Neural cell (in vitro differentiated cells): ENCODE measurements around the gene PRKAR1B. TPM values are rescaled to one million over a fixed set of nuclear protein-coding genes. Genes with fewer than 3 reads are reported as not detected.

Experiments
- H2AFZ ChIP-seq: fragments of 200-600, 300-800 bp; sonication (generic), shearing (Covaris generic); 2 replicates; pipeline ENCODE4 v1.6.0; 2014; ENCODE audit warnings: low read depth, mild to moderate bottlenecking, antibody characterized with exemption, low read length, moderate library complexity
- H3F3A ChIP-seq: fragments of 200-600 bp; shearing (Covaris generic); 2 replicates; pipeline ENCODE4 v1.6.1; 2016; ENCODE audit warnings: mild to moderate bottlenecking, moderate library complexity, mixed read lengths, antibody characterized with exemption, low read length; ENCODE audit not compliant: insufficient read depth, poor library complexity, severe bottlenecking
- H3K27ac ChIP-seq: fragments of 200-600, 300-800 bp; sonication (generic), shearing (Covaris generic); 2 replicates; pipeline ENCODE4 v1.5.1; 2014; ENCODE audit warnings: mild to moderate bottlenecking, low read length, moderate library complexity
- H3K27me3 ChIP-seq: fragments of 300-800, 200-600 bp; sonication (generic), shearing (Covaris generic); 2 replicates; pipeline ENCODE4 v1.6.0; 2014; ENCODE audit warnings: mild to moderate bottlenecking, low read depth, low read length, moderate library complexity; ENCODE audit not compliant: insufficient read depth
- H3K36me3 ChIP-seq: fragments of 300-800, 200-600 bp; sonication (generic), shearing (Covaris generic); 2 replicates; pipeline ENCODE4 v1.5.1; 2014; ENCODE audit warnings: mild to moderate bottlenecking, antibody characterized with exemption, low read length, moderate library complexity; ENCODE audit not compliant: insufficient read depth
- H3K4me2 ChIP-seq: fragments of 300-800, 200-600 bp; sonication (generic), shearing (Covaris generic); 2 replicates; pipeline ENCODE4 v1.6.0; 2014; ENCODE audit warnings: mild to moderate bottlenecking, low read length
- H3K4me3 ChIP-seq: fragments of 300-800, 200-600 bp; sonication (generic), shearing (Covaris generic); 2 replicates; pipeline ENCODE4 v1.5.1; 2014; ENCODE audit warnings: mild to moderate bottlenecking, low read length, moderate library complexity
- H3K79me2 ChIP-seq: fragments of 200-600 bp; shearing (Covaris generic); replicated peaks from 2 replicates; pipeline ENCODE4 v1.6.0; 2014; ENCODE audit warnings: mild to moderate bottlenecking, low read length, moderate library complexity; ENCODE audit not compliant: insufficient read depth
- H3K9ac ChIP-seq: fragments of 300-800, 200-600 bp; sonication (generic), shearing (Covaris generic); 2 replicates; pipeline ENCODE4 v1.6.1; 2016; ENCODE audit warnings: mild to moderate bottlenecking, low read length, mixed read lengths
- H3K9me2 ChIP-seq: fragments of 200-600 bp; shearing (Covaris generic); 2 replicates; pipeline ENCODE4 v1.6.1; 2016; ENCODE audit warnings: mild to moderate bottlenecking, low read length, mixed read lengths; ENCODE audit not compliant: insufficient read depth
- H3K9me3 ChIP-seq: fragments of 200-600, 300-800 bp; sonication (generic), shearing (Covaris generic); 2 replicates; pipeline ENCODE4 v1.6.1; 2016; ENCODE audit warnings: mild to moderate bottlenecking, mixed run types, low read length, moderate library complexity, mixed read lengths
- H4K20me1 ChIP-seq: fragments of 200-600 bp; shearing (Covaris generic); 2 replicates; pipeline ENCODE4 v1.6.1; 2016; ENCODE audit warnings: mild to moderate bottlenecking, mixed run types; ENCODE audit not compliant: insufficient read depth
- EP300 ChIP-seq: fragments of 450-650 bp; conservative IDR thresholded peaks from 2 replicates; pipeline ENCODE4 v1.6.1; 2014; ENCODE audit warnings: antibody characterized with exemption, mild to moderate bottlenecking, moderate library complexity; ENCODE audit not compliant: poor library complexity, severe bottlenecking
- EZH2 ChIP-seq: fragments of 200-600, 300-800 bp; shearing (Covaris generic), sonication (generic); IDR thresholded peaks from 2 replicates; pipeline ENCODE4 v1.6.1; 2014; ENCODE audit warnings: antibody characterized with exemption, low read length, borderline replicate concordance, mild to moderate bottlenecking; ENCODE audit not compliant: insufficient read depth, poor library complexity, severe bottlenecking
- MXI1 ChIP-seq: fragments of 450-650 bp; conservative IDR thresholded peaks from 2 replicates; pipeline ENCODE4 v1.6.1; 2014; ENCODE audit warnings: antibody characterized with exemption, mild to moderate bottlenecking; ENCODE audit not compliant: poor library complexity, severe bottlenecking
- POLR2AphosphoS5 ChIP-seq: IDR thresholded peaks from 2 replicates; pipeline ENCODE4 v1.6.1; 2012
- RAD21 ChIP-seq: fragments of 450-650 bp; conservative IDR thresholded peaks from 2 replicates; pipeline ENCODE4 v1.6.1; 2014; ENCODE audit warnings: antibody characterized with exemption, mild to moderate bottlenecking, moderate library complexity
- SMC3 ChIP-seq: fragments of 450-650 bp; conservative IDR thresholded peaks from 2 replicates; pipeline ENCODE4 v1.6.1; 2014; ENCODE audit warnings: antibody characterized with exemption, mild to moderate bottlenecking, moderate library complexity; ENCODE audit not compliant: poor library complexity
- TAF1 ChIP-seq: IDR thresholded peaks from 2 replicates; pipeline ENCODE4 v1.6.1; 2012; ENCODE audit warnings: low read depth
- polyA plus RNA-seq: library from polyadenylated mRNA; depleted of rRNA; stranded (reverse); fragments of >200 nt; gene quantifications from 2 replicates; pipeline ENCODE4 v1.2.3, GENCODE V29; 2014
- TF ChIP-seq, protein P1 (sequence below): fragments of 450-650 bp; IDR thresholded peaks from 2 replicates; pipeline ENCODE4 v1.5.1; 2014; ENCODE audit warnings: antibody characterized with exemption, mild to moderate bottlenecking, moderate library complexity; ENCODE audit not compliant: poor library complexity, severe bottlenecking
- TF ChIP-seq, protein P2 (sequence below): IDR thresholded peaks from 2 replicates; pipeline ENCODE4 v1.6.1; 2012; ENCODE audit warnings: borderline replicate concordance

PRKAR1B gene
- polyA plus RNA-seq, 1 donor from 2014 or later = 38.6 TPM

DNA sequence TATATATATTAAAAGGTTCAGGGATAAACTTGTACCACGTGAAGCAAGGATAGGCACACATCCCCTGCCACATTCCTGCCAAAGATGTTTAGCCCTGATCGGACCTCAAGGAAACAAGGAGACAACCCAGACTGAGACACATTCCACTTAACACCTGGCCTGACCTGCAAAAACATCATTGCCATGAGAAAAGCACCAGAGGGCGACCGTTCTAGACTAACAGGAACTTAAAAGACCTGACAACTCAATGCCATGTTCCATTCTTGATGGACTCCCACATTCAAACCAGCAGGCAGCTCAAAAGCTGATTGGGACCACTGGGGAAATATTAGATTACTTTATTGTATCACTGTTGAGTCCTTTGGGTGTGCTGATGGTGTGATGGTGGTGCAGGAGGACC, 199.4 kb downstream of the PRKAR1B start:
- H4K20me1 ChIP-seq = no peaks in the 10 kb centered on the region
- no peaks in the 10 kb centered on the region for H3K79me2 ChIP-seq
- H3K9me2 ChIP-seq = no peaks in the 10 kb centered on the region
- no peak overlapping the region for H3K9ac ChIP-seq
- no peaks in the 10 kb centered on the region for H3K36me3 ChIP-seq
- no peak overlapping the region for H2AFZ ChIP-seq
- H3K27ac ChIP-seq = no peak overlapping the region
- H3K4me3 ChIP-seq = no peak overlapping the region
- H3K4me2 ChIP-seq = no peak overlapping the region
- H3K27me3 ChIP-seq = peaks cover 18% of the 10 kb centered on the region
- H3F3A ChIP-seq = no peaks in the 10 kb centered on the region
- H3K9me3 ChIP-seq = no peaks in the 10 kb centered on the region
- TF ChIP-seq EZH2 (no peak), POLR2AphosphoS5 (no peak), TAF1 (no peak), RAD21 (no peak), MXI1 (no peak), EP300 (no peak), SMC3 (no peak)
- TF ChIP-seq, protein P1, sequence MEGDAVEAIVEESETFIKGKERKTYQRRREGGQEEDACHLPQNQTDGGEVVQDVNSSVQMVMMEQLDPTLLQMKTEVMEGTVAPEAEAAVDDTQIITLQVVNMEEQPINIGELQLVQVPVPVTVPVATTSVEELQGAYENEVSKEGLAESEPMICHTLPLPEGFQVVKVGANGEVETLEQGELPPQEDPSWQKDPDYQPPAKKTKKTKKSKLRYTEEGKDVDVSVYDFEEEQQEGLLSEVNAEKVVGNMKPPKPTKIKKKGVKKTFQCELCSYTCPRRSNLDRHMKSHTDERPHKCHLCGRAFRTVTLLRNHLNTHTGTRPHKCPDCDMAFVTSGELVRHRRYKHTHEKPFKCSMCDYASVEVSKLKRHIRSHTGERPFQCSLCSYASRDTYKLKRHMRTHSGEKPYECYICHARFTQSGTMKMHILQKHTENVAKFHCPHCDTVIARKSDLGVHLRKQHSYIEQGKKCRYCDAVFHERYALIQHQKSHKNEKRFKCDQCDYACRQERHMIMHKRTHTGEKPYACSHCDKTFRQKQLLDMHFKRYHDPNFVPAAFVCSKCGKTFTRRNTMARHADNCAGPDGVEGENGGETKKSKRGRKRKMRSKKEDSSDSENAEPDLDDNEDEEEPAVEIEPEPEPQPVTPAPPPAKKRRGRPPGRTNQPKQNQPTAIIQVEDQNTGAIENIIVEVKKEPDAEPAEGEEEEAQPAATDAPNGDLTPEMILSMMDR = no peak
- TF ChIP-seq, protein P2, sequence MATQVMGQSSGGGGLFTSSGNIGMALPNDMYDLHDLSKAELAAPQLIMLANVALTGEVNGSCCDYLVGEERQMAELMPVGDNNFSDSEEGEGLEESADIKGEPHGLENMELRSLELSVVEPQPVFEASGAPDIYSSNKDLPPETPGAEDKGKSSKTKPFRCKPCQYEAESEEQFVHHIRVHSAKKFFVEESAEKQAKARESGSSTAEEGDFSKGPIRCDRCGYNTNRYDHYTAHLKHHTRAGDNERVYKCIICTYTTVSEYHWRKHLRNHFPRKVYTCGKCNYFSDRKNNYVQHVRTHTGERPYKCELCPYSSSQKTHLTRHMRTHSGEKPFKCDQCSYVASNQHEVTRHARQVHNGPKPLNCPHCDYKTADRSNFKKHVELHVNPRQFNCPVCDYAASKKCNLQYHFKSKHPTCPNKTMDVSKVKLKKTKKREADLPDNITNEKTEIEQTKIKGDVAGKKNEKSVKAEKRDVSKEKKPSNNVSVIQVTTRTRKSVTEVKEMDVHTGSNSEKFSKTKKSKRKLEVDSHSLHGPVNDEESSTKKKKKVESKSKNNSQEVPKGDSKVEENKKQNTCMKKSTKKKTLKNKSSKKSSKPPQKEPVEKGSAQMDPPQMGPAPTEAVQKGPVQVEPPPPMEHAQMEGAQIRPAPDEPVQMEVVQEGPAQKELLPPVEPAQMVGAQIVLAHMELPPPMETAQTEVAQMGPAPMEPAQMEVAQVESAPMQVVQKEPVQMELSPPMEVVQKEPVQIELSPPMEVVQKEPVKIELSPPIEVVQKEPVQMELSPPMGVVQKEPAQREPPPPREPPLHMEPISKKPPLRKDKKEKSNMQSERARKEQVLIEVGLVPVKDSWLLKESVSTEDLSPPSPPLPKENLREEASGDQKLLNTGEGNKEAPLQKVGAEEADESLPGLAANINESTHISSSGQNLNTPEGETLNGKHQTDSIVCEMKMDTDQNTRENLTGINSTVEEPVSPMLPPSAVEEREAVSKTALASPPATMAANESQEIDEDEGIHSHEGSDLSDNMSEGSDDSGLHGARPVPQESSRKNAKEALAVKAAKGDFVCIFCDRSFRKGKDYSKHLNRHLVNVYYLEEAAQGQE = no peak

DNA sequence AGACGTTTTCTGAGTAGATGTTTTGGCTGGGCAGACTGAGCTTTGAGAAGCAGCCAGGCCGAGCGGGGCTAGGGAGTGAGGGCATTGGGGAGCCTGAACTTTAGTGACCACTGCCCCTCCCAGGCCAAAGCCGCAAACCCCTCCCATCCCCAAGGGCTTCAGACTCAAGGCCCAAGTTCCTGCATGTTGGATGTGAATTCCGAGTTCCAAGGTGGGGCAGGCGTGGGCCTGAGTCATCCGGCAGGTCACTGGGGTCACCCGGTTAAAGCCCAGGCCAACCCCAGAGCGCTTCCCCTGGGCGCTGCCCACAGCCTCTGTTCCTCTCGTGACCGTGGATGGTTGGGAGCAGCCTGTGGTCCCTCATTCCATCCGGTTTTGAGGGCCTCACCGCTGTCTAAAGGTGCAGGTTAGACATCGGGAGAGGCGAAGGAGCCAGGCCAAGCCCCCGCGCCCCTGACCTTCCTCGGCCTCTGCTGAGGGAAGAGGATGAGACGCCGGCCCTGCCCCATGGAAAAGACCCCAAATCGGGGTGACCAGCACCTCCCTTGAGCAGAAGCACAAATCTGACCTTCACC, 200.5 kb downstream of the PRKAR1B start:
- Histone ChIP-seq H3K9ac (no peak overlapping the region), H3K36me3 (no peaks in the 10 kb centered on the region), H3K9me3 (no peaks in the 10 kb centered on the region), H3K27ac (no peak overlapping the region), H3K79me2 (no peaks in the 10 kb centered on the region), H3K4me3 (no peak overlapping the region), H3K27me3 (peaks cover 29% of the 10 kb centered on the region), H3F3A (no peaks in the 10 kb centered on the region), H4K20me1 (no peaks in the 10 kb centered on the region), H2AFZ (no peak overlapping the region), H3K4me2 (no peak overlapping the region), H3K9me2 (no peaks in the 10 kb centered on the region)
- TF ChIP-seq, protein P2 = no peak
- TF ChIP-seq EP300 = no peak
- TF ChIP-seq SMC3 = no peak
- no peak for TF ChIP-seq TAF1
- TF ChIP-seq, protein P1 = no peak
- TF ChIP-seq EZH2 = no peak
